Stimulated activated CD4-positive, alpha-beta T cell treated with anti-CD3 and anti-CD28 coated beads, TNF-alpha, amount 100 ng/mL, for 48 hours (primary cell): Measurements from ENCODE around the gene CALHM2.
A peak's percentile ranks its signal among the peaks of the same experiment; 100 is the strongest.

ENCODE experiments used
- DNase-seq, 3 donors: peaks; one replicate each; pipeline ENCODE4 v3.0.0-alpha.2; 2020; ENCODE audit warnings: low read depth in 3 of 3

CALHM2 gene

DNA sequence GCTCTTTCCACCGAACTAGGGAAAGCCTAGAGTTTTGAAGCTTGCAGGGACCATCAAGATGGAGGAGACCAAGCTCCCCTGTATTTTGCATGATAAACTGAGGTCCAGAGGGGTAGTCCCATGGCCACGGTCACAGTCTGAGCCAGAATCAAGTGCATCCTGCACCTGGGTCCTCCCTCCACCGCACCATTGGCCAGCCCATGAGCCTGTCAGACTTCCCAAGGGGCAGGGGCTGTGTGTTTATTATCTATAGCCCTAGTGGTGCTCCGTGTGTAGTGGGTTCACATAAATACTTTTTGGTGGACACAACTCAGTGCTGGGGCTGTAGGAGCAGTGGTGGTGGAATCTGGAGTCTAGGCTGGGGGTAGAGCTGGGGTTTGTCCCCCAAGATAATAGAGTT lies 23.3 kb upstream of the CALHM2 start:
- DNase-seq, result no peak

DNA sequence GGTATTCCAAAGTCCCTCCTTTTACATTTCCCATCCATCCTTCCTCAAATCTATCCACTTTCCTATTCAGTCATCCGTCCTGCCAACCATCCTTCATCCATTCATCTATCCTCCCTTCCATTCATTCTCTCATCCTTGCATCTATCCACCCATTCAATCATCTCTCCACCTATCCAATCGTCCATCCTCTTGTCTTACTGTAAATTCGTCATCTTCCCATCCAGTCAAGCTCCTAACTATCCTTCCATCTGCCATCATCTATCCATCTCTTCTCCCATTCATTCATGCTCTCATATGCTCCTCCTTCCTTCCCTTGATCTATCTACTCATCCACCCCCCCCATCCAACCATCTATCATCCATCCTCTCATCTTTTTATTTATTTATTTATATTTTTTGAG lies 21.9 kb upstream of the CALHM2 start:
- DNase-seq, result no peak

DNA sequence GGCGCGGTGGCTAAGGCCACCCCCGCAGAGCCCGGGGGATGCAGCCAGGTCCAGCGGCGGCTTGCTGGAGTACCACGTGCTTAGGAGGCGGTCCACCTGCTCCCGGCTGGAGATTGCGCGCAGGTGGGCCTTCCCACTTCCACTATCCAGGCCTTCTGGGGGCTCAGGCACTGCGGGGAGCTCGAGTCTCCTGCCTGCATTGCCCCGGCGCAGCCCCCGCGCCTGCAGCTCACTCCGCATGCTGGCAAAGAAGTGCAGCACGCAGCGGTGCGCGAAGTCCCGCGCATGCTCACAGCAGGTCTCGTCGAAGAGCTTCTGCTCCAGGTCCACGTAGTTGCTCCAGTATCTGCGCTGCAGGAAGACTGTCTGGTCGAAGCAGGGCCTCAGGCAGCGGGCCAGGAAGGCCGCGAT lies 21.1 kb upstream of the CALHM2 start:
- DNase-seq, result no peak

DNA sequence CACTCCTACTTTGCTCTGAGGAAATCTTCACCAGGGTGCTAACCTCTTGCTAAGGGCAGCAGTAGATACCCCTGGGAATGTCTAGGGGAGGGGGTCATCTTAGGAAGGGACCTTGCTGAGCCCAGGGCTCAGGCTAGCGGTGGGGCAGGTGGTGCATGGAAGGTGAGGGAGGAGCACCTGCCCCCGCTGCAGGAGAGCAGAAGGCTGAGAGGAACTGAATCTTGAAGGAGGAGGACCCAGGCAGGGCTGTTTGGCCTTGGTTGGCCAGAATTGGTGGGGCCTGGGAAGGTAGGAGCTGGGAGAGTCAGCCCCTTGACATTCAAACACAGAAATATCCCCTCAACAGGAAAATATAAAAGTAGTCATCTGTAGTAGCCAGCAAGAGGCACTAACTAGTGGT lies 19.8 kb upstream of the CALHM2 start:
- DNase-seq, result no peak

DNA sequence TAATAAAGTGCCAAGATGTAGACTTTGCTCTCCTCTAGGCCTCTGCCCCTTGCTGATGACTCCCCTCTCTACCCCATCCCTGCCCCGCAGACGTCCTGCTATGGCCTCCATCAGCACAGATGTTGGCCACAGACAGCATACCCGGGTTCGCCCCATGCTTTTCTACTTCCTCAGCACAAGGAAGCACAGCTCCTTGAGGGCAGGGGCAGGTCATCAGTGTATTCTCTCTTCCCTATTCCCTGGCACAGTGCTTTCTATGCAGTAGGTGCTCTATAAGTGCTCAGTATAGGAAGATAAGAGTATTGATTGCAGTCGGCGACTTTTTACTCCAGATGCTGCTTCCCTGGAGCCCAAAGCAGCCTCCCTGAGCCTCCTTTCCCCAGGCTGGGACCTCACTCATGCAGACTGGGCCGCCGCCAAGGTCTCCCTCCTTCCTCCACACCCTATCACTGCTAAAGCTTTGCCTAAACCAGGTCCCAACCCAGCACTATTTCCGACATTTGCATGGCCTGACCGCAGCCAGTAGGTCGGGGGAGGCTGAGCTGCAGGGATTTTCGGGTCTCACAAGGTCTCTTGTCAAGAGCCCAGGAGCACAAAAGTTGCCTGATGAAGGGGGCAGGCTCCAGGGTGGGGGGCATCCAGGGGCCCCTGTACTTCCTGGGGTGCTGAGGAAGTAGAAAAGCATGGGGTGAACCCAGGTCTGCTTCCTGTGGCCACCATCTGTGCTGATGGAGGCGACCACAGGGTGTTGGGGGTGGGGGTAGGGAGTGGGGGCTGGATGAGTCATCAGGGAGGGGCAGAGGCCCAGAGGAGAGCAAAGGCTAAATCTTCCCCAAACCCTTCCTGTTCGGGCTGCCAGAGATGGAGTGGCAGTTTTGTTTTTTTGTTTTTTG lies 18.8 kb upstream of the CALHM2 start:
- peak in 2 of 3 donors; percentile 44 to 46 for DNase-seq

DNA sequence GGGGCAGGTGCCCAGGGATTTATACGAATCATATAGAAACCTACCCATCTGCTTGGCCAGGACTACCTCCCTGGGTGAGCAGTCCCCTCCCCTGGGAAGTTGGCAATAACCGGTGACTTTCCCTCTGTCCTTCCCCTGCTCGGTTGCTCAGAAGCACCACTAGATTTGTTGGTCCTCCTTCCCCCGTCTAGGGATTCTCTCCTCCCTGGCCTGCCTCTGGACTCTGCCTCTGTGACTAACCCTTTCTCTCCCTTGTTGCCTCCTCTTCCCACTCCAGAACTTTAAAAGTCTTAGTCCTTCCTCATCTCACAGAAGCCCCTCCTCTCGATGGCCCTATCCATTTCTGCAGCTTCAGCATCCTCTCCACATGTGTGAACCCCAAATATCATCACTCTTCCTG lies 17.0 kb upstream of the CALHM2 start:
- DNase-seq, result no peak

DNA sequence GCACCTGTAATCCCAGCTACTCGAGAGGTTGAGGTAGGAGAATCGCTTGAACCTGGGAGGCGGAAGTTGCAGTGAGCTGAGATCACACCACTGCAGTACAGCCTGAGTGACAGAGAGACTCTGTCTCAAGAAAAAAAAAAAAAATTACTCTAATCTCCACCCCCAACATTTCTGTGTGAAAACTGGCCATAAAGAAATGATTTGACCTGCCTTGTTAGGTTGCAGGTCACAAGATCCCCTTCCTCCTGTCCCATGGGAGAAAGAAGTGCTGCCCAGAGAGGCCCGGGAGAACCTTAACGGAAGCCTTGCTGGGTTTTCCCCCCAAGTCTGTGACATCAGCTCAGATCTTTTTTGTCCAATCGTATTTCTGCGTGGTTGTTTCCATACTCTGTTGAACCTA lies 15.2 kb upstream of the CALHM2 start:
- no peak for DNase-seq

DNA sequence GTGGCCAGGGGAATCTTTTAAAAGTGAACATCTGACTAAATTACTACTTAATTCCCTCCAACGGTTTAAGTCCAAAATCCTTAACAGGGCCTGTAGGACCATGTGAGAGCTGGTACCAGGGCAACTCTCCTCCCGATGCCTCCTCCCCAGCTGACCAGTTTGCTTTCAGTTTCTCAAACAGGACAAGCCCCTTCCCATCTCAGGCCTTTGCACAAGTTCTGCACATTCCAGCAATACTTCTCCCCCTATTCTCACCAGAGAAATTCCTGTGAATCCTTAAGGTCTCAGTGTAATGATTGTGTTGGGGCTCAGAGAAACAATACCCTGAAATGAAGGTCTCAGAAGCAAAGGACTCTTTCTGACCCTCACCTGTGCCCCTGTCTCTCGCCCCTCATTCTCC lies 14.6 kb upstream of the CALHM2 start:
- no peak for DNase-seq

DNA sequence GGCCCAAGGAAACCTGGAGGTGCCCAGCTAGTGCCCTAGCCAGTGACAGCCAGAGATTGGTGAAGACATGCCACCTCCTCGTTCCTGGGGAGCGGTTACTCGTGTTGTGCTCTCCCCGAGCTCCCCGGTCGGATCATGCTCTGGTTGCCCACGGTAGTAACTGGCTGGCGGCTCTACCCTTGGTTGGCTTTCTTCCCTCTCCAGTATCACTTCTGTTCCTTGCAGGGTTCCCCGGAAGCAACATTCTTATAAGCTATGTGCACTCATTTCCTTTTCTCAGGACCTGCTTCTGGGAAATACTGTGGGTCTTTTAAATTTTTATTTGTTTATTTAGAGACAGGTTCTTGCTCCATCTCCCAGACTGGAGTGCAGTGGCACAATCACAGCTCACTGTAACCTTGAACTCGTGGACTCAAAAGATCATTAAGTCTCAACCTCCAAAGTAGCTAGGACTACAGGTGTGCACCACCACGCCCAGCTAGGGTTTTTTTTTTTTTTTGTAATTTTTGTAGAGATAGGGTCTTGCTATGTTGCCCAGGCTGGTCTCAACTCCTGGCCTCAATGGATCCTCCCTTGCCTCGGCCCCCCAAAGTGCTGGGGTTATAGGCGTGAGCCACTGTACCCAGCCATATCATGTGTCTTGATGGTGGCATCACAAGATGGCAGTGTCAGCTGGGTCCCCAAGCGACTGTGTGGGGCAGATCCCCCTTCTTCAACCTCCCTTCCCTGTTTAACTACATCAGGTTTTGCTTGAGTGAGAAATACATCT lies 13.4 kb upstream of the CALHM2 start:
- no peak for DNase-seq

DNA sequence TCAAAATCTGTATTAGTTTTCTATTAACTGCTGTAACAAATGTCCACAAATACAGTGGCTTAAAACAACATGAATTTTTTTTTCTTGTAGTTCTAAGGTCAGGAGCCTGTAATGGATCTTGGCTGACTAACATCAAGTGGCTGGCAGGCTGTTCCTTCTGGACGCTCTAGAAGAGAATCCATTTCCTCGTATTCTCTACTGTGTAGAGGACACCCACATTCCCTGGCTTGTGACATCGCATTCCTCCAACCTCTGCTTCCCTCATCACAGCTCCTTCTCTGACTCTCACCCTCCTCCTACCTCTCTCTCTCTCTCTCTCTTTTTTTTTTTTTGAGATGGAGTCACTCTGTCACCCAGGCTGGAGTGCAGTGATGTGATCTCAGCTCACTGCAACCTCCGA lies 11.3 kb upstream of the CALHM2 start:
- DNase-seq, result no peak

DNA sequence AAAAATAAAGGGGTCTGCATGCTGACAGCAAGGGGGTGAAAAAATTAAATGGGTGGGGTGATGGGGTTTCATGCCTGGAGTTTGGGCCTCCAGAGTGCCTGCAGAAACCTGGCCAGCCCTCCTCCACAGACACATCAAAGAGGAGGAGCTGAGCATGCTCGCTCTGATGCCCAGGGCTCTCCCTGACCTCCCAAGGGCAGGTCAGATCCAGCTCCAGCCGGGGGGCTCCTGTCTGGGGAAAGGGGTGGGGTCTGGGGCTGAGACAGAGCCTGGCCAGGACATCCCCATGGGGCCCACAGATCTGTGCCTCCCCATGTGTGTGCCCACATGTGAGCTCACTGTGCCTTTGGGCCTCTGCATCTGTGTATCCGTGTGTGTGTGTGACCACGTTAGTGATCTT lies 7.4 kb upstream of the CALHM2 start:
- no peak for DNase-seq

DNA sequence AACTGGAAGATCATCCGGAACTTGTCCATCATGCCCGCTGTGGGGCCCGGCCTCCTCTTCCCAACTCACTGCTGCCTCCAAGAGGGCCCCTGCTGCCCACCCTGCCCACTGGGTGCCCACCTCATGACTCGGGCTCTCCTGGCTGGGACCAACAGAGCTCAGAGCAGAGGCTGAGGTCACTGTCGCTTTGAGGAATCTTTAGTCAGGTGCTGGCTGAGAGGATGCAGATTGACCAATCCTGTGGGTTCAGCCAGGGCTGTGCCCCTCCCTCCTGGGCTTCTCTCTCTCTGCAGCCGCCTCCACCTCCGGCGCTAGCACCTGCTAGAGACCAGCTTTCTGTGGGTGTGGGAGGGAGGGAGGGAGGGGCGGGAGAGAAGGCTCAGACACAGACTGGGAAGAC lies 6.5 kb upstream of the CALHM2 start, which contains the start of gene CALHM1:
Gene CALHM1, minus strand, starts transcription at position 181 of the 400 bp plus-strand sequence. Its CDS starts 149 bp downstream, at position 32.
- no peak for DNase-seq

DNA sequence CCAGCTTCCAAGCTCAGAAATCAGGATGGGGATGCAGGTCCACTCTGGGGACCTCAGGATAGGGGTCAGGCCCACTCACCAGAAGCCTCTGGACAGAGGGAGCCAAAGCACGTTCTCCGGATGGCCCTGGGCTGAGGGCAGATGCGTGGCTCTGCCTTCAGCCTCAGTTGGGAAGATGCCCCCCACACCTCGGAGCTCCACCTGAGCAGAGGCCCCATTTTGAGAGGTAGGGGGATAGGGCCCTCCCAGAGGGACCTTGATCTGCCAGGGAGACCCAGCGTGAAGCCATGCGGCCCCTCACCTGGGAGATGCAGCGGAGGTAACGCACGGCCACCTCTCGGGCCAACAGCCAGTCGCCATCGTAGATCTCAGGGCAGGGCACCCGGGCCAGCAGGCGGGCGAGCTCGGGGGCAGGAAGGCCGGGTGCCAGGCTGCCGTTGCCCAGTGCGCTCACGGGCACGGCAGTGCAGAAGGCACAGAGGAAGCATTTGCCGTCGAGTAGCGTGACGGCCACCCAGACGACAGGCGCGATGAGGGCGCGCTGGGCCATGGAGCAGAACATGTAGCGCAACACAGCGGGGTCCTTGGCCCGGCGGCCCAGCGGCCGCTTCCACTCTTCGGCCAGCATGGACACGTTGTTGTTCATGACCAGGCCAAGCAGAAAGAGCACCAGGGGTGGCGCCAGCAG lies 5.9 kb upstream of the CALHM2 start:
- no peak for DNase-seq

DNA sequence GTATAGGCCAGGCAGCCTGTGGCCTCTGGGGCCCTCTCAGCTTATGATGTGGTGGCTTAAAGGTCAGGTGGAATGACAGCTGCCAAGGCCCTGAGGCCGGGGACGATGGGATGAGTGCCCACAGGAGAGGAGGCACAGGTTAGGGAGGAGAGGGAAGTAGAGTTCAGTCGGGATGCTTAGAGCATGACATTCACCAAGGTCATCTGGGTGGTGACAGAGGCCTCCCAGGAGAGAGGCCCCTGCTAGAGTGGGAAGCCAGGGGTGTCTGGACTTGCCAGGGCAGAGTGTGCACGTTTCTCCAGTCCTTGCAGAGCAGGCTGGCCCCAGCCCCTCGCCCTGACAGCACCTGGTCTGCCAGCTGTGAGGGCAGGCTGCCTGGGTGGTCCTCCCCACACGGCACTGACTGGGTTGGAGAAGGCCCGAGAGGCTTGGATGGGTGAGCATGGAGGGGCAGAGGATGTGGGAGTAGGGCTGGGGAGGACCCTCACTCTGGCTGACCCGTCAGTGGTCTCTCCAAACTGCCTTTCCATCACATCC lies 5.1 kb upstream of the CALHM2 start:
- DNase-seq, result no peak

DNA sequence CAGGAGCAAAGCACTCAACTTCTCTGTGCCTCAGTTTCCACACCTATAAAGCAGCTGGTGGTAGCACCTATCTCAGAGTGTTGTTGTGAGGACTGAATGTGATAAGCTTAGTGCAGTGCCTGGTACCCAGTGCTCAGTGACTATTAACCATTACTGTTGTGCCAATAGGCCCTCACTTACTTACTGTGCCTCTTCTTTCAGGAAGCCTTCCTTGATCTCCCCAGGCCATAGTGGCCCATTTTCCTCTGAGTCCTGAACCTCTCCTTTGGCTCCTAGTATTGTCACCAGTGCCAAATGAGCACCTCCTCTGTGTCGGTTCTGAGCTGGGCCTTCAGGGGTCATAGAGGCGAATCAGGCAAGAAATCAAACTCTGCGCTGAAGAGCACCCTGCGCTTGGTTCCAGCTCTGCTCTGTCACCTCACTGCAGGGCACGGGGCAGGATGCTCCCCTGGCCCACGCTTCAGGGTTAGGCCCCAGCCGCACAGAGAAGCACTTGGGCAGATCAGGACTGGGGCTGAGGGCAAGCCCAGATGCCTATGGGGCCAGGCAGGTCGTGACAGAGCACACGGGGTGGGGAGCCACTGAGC lies 4.0 kb upstream of the CALHM2 start:
- DNase-seq, result no peak

DNA sequence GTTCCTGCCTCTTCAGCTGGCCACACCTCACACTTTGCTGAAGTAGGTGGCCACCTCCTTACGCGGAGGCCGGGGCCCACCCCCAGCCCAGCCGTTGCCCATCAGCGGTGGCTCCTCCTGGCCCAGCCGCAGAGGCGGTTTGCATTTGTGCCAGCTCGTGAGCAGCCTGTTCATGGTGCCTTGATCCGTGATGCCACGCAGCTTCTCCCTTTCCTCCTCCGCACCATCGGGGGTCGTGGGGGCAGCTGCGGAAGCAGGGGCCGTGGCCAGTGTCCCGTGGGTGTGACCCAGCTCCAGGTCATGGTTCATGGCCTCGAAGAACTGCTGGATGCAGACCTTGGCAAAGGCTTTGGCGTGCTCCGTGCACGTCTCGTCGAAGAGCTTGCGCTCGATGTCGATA lies 3.1 kb upstream of the CALHM2 start:
- no peak for DNase-seq

DNA sequence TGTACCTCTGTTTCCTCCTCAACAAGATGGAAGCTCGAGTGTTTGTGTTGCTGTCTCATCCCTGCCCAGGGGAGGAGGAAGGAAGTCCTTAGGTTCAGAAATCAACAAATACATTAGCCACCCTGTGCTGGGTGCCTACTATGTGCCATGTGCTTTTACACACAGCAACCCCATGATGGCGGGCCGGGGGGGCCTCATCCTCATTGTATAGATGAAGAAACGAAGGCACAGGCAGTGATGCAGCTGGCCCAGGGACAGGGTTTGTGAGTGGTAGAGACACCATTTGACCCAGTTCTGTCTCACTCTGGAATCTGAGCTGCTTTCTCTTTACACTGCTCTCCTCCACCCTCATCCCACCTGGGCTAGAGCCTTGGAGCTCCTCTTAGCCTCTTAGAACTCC lies 1.9 kb upstream of the CALHM2 start:
- no peak for DNase-seq

DNA sequence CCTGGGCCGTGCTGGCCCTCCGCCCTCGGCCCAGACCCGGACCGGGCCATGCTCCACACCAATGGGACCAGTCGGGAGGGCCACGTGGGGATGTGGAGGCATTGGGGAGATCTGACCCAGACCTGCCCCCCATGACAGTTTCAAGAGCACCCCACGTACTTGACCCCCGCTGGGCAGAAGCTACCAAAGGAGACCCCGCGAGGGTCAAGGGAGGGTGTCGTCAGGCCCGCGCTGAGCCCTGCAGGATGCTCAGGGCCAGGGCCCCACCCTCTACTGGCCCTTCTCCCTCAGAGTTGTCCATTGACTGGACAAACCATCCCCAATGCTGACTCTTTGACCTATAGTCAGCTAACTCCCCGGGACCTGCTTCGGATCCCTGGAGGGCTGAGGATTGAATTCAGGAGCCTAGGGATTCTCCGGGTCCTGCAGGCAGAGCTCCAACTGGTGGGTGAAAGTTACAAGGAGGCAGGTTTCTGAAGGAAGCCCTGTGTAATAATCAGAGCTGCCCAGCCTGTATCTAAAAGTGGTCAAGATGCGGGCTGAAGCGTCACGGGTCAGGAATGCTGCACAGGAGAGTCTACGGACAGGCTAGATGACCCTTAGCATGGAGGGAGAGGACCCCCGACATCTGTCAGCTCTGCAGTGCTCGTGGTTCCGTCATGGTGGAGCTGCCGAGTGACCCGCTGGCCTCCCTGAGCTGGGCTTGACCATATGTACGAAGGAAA lies 498 bp upstream of the CALHM2 start:
- no peak for DNase-seq

DNA sequence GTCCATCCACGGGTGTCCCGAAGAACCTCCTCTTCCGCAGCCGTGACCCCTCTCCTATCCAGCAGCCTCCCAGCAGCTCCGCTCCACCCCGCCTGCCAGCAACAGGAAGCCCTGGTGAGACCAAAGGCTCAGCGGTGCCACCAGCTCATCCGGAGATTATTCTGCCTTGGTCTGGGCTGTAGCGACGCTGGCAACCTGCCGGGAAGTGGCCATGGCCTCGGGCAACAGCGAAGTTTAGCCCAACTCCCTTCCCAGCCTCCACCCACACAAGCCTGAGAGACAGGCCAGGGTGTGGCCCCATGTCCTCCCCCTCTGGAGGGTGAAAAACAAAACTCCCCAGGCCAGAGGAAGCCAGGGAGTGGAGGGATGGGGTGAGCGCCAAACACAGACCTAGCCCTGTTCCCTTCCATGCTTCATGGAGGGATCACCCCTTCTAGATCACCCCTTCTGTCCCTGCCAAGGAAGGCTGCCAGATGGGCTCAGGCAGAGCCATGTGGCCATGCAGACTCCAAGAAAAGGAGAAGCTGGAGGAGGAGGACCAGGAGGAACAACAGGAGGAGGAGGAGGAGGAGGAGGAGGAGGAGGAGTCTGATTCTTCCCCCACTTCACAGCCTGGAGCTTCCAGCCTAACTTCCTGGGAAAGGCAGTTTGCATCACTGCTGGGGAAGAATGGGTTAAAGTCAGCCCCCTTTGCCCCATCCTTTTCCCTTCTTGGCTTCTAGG lies 918 bp downstream of the CALHM2 start:
- peak in 1 of 3 donors; percentile 41 for DNase-seq

DNA sequence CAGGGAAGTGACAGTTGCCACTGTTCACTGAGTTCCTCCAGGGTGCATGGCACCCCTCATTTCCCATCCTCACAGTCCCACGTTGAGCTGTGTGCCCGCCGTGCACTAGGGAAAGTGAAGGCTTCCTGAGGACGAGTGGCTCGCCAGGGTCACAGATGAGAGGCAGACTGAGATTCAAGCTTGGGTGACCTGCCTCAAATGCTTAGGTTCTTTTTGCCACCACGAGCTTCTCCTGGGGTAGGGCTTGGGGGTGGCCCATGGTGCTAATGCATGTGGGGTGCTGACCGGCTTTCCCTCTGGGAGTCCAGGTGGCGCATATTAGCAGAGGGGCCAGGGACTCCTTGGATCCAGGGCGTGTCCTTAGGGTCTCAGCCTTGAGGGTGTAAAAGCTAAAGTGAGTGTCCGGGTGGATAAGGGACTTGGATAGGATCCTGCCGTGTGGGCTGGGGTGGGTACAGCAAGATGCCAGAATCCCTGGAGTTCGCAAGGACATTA lies 1.9 kb downstream of the CALHM2 start:
- no peak for DNase-seq
